Stimulated activated CD8-positive, alpha-beta memory T cell treated with anti-CD3 and anti-CD28 coated beads, Interleukin-4, amount 100 ng/mL, for 4 hours (primary cell): ENCODE measurements around the gene HHIP.
"Not testable (repeated sequence)": the region's sequence is repeated elsewhere in the genome, so short reads cannot be mapped to it uniquely, and the experiment has no call there.

Experiments
- DNase-seq, 2 donors: peaks; one replicate each; pipeline ENCODE4 v3.0.0-alpha.2; 2020; ENCODE audit warnings: low read depth in 2 of 2, low spot score in 1 of 2

HHIP gene

DNA sequence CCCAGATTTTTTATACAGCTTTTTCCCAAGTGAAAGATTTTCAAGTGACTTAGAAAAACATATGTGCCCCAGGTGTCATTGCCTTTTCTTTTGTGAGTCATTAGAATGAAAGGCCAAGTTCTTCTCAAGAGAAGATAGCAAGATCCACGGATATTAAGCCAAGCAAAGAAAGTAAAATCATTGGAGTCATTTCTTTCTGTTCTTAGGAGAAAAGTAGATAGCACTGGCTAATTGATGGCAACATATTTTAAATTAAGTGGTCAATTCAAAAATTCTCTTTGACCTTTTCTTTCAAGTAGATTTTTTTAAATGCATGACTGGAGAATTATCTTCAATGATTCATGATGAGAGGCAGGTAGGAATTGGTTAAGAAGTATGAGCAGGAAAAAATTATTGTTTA lies 94.4 kb downstream of the HHIP start:
- DNase-seq: no peak

DNA sequence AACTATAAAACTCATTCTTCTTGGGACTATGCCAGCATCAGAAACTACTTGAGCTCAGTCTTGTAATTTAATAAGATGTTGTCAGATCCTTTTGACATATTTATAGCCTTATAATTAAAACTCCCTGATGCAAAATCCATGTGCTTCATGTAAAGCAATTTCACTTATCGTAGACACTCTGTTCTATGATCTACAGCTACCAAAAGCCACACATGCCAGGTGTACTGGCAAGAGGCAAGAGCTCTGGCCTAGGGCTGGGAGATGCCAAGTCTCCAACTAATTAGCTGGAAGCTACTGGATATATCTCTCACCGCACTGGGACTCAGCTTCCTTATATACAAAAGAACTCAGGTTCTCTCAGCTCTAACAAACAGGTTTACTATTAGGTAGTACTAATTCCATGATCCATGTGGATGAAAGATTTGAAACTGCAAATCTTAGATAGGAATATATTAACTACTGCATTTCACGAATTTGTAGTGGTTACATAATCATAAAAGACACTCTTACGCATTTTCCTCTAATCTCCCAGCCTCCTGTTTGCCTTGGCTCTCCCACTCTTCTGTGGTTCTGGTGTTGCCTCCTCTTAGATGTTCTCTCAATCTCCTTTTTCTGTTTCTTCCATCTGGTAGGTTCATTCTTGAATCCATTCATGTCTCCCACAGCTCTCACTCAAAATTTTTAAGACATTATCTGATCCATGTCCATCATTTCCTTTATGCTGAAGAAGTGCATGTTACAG lies 103.0 kb downstream of the HHIP start:
- DNase-seq: no peak

DNA sequence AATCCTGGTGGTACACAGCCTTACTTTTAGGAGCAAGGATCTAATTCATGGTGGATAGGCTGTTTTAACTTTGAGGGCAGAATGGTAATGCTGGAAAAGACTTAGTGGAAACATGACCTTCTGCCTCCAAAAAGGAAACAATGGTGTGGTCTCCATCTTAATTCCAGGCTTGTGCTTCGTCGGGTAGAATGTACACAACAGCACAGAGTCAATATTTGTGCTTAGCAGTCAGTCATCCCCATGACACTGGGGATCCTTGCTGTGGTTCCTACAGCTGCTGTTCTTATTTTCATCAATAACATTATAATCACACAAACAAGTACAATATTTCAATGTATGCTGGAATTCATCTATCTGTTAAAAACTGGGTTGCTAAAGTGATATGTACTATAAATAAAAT lies 104.4 kb downstream of the HHIP start:
- DNase-seq: no peak

DNA sequence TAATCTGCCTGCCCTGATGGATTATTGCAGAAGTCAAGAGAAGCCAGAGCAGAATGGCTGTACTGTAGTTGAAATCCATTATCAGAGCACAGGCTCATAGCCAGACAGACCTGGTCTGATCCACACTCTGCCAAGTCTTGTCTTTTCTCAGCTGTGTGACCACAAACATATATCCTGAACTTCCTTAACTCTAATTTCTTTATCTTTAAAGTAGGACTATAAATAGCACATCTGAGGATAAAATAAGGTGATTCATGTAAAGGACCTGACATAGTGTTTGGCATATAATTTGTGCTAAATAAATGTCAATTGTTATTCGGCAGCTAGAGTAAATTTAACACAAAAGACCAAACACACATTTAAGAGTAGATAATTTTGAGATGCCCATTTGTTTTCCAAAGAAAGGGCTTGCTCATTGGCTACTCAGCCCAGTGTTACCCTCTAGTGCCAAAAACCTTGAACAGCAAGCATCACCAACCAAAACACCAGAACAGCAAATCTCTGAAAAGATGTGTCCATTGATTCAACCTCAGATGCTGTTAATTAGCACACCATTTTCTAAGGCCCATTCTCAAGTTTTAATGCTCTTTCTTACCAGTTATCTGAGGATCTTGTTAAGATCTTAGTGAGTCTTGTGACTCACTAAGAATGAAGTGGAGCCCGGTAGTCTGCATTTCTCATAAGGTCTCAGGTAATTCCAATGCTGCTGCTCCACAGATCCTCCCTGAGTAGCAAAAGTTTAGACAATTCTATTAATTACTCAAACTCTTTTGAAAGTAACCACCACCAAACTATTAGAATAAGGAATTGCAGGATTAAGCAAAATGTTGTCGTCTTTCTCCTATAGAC lies 108.8 kb downstream of the HHIP start:
- DNase-seq: no peak

DNA sequence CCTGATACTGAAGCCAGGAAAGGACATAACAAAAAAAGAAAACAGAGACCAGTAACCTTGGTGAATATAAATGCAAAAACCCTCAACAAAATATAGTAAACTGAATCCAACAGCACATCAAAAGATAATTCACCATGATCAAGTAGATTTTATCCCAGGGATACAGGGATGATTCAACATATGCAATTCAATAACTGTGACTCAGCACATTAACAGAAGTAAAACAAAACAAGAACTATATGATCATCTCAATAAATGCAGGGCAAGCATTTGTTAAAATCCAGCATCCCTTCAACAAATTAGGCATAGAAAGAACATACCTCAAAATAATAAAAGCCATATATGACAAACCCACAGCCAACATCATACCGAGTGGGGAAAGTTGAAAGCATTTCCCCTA lies 112.0 kb downstream of the HHIP start:
- no peak for DNase-seq

DNA sequence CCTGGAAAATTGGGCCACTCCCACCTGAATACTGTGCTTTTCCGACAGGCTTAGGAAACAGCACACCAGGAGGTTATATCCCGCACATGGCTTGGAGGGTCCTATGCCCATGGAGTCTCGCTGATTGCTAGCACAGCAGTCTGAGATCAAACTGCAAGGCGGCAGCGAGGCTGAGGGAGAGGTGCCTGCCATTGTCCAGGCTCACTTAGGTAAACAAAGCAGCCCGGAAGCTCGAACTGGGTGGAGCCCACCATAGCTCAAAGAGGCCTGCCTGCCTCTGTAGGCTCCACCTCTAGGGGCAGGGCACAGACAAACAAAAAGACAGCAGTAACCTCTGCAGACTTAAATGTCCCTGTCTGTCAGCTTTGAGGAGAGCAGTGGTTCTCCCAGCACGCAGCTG lies 122.9 kb downstream of the HHIP start:
- DNase-seq: not testable (repeated sequence)

DNA sequence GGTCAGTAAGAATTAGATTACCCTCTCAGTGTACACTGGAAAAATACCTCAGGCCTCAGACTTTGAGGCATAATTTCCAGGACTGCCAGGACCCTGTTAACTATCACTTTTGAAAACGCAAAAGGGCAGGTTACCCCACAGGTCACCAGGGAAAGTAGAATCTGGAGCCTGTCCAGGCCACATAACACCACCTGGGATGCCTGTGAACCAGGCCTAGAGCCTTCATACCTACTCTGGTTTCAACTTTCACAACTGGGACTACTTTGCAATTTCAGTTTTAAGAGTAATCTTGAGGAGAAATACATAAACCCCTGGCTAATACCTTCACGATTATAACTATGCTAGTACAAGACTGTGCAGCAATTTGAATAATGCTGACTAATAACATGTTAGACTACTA lies 132.4 kb downstream of the HHIP start:
- no peak for DNase-seq

DNA sequence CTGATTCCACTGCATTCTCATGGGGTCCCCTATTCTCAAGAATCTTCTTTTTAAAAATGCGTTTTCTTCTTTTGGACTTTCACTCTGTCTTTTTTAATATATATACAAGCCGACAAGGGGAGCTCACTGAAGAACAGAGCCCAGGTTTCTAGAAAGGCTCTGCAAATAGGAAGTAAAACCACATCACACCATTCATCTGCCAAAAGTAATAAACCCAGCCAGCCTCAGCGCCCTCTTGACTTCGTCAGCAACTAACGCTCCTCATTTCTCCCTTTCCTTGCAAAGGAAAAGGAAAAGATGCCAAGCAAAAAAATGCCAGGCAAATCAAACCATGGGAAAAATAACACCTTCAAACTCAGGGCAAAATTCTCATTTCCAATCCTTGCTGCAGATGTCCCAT lies 136.4 kb downstream of the HHIP start:
- no peak for DNase-seq

DNA sequence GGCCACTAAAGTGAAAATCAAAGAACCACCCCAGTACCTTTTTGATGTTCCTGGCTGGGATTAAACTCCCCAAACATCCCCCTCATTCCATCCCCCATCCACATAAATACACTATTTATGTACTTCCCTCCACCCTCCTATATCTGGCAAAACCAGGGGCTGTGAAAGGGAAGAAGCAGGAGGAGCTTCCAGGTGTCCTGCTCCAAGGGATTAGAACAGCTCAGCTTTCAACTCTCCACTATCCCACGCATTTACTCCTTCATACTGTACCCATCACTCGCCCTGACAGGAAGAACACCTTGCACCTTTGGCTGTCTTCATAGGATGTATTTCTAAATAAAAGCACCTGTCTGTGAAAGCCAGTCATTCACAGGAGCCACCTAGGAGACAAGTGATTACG lies 140.0 kb downstream of the HHIP start:
- DNase-seq: no peak

DNA sequence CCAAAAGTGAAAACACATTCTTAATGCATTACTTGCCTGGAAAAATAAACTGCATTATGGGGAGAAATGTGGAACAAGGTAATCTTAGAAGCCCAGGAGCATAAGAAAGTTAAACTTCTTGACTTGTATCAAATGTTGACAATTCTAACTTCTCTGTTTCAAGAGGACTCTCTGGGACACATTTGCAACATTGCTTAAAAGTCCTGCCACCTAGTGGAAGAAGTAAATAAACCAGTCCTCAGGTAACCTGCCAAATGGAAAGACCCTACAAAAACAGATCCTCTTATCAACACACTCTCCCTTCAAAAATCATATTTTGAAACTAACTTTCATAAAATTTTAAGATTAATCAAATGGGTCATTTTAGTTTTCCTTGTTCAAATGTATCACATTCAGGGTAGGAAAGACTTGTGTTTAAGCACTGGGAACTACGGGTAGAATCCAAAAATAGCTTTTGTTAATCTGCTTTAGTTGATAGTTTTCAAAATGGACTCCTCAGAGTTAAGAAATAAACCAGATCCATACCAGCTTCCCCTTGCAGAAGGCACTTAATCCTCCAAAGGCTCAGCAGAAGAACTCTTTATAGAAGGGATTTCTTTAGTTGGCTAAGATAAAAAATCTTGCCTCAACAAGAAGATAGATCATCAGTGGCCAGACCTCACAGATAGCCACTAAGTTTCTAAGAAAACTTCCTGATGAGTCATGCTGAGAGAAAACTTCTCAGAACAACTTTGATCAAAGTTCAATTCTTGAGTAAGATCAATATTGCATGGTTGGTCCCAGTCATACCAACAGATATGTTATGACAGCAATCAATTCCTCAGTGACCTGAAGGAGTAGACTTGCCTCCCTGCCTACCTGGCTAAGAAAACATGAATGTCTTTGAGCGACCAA lies 141.7 kb downstream of the HHIP start:
- no peak for DNase-seq

DNA sequence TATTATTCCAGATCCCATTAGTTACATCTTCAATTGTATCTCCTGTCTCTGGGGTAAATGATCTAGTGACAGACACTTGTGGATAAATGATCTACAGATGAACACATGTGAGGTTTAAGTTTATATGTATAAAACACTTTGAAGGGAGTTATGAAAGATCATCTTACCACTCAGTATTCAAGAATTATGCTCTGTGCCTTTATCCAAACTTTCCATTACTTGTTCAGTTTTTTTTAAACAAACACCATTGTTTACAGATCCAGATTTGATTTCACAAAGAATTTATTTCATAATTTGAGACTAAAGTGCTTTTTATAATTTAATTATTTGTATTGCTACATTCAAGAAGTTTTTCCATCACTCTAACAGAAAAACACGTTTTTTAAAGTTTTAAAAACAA lies 142.5 kb downstream of the HHIP start:
- DNase-seq: no peak

DNA sequence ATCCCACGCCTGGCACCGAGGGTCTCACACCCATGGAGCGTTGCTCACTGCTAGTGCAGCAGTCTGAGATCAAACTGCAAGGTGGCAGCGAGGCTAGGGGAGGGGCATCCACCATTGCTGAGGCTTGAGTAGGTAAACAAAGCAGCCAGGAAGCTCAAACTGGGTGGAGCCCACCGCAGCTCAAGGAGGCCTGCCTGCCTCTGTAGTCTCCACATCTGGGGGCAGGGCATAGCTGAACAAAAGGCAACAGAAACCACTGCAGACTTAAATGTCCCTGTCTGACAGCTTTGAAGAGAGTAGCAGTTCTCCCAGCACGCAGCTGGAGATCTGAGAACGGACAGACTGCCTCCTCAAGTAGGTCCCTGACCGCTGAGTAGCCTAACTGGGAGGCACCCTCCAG lies 146.0 kb downstream of the HHIP start:
- not testable (repeated sequence) for DNase-seq
